CD14-positive monocyte (primary cell): Measurements from ENCODE around the gene PSMD11. TPM values are rescaled to one million over a fixed set of nuclear protein-coding genes. Genes with fewer than 3 reads are reported as not detected.

ENCODE experiments used
- DNase-seq, 3 donors: peaks; one replicate each; pipeline ENCODE4 v3.0.0-alpha.2; 2011 to 2022
- H2AFZ ChIP-seq: 2 replicates; pipeline ENCODE4 v1.6.0; 2012; ENCODE audit warnings: mild to moderate bottlenecking, low read depth, low read length, inconsistent platforms; ENCODE audit not compliant: insufficient read depth, poor library complexity, severe bottlenecking
- H3K27ac ChIP-seq, 2 donors: 1 replicate in 1 of 2; 2 replicates in 1 of 2; pipeline ENCODE4 v1.5.1; 2012 to 2013; ENCODE audit warnings: low read length in 2 of 2, control low read depth in 1 of 2, inconsistent platforms in 1 of 2, low read depth in 1 of 2, mild to moderate bottlenecking in 1 of 2
- H3K27me3 ChIP-seq, 2 donors: one replicate each; pipeline versions ENCODE4 v1.6.0 to v1.6.1; 2011 to 2013; ENCODE audit warnings: low read length in 2 of 2; ENCODE audit not compliant: control insufficient read depth in 2 of 2, insufficient read depth in 2 of 2
- H3K36me3 ChIP-seq, 2 donors: replicated peaks in 1 of 2; 1 replicate in 1 of 2; 2 replicates in 1 of 2; pipeline versions ENCODE4 v1.5.1 to v1.6.1; 2012 to 2013; ENCODE audit warnings: low read length in 2 of 2, control low read depth in 1 of 2, inconsistent platforms in 1 of 2, mild to moderate bottlenecking in 1 of 2; ENCODE audit not compliant: insufficient read depth in 2 of 2, control insufficient read depth in 1 of 2
- H3K4me1 ChIP-seq, 2 donors: 1 replicate in 1 of 2; 2 replicates in 1 of 2; pipeline versions ENCODE4 v1.5.1 to v1.6.1; 2012 to 2013; ENCODE audit warnings: low read length in 2 of 2, control low read depth in 1 of 2, inconsistent platforms in 1 of 2, mild to moderate bottlenecking in 1 of 2, moderate library complexity in 1 of 2; ENCODE audit not compliant: insufficient read depth in 2 of 2, control insufficient read depth in 1 of 2
- H3K4me2 ChIP-seq: replicated peaks from 2 replicates; pipeline ENCODE3; 2012; ENCODE audit warnings: low read length, moderate library complexity, mild to moderate bottlenecking; ENCODE audit not compliant: poor library complexity, severe bottlenecking; ENCODE audit errors: extremely low read depth
- H3K4me3 ChIP-seq, 3 experiments: fragments of 200-600 bp in 1 of 3; sonication (generic) in 1 of 3; replicated peaks in 1 of 3; 1 replicate in 2 of 3; 2 replicates in 1 of 3; pipeline ENCODE4 v1.5.1; 2011 to 2013; ENCODE audit warnings: low read length in 3 of 3, mild to moderate bottlenecking in 3 of 3, control low read depth in 2 of 3, low read depth in 2 of 3, inconsistent platforms in 1 of 3, moderate library complexity in 1 of 3
- H3K79me2 ChIP-seq: 2 replicates; pipeline ENCODE4 v1.6.0; 2012; ENCODE audit warnings: mild to moderate bottlenecking, control low read depth, inconsistent platforms, low read length, moderate library complexity; ENCODE audit not compliant: insufficient read depth
- H3K9ac ChIP-seq: 2 replicates; pipeline ENCODE4 v1.6.0; 2017; ENCODE audit warnings: low read length, mild to moderate bottlenecking; ENCODE audit not compliant: insufficient read depth, poor library complexity, severe bottlenecking
- H3K9me3 ChIP-seq, 2 donors: replicated peaks in 1 of 2; 1 replicate in 1 of 2; 2 replicates in 1 of 2; pipeline versions ENCODE4 v1.5.1 to v1.6.1; 2012 to 2013; ENCODE audit warnings: low read length in 2 of 2, control low read depth in 1 of 2; ENCODE audit not compliant: control insufficient read depth in 1 of 2, insufficient read depth in 1 of 2
- H4K20me1 ChIP-seq: 2 replicates; pipeline ENCODE4 v1.6.0; 2012; ENCODE audit warnings: mild to moderate bottlenecking, low read length, control low read depth, moderate library complexity; ENCODE audit not compliant: insufficient read depth
- H3K27ac Mint-ChIP-seq, 7 donors: one replicate each; pipeline ENCODE4 v1.8.0; 2020; ENCODE audit warnings: mild to moderate bottlenecking in 7 of 7, mixed read lengths in 7 of 7, moderate library complexity in 6 of 7, inconsistent platforms in 2 of 7
- H3K27me3 Mint-ChIP-seq, 3 donors: one replicate each; pipeline ENCODE4 v1.8.0; 2021 to 2022; ENCODE audit warnings: low read depth in 3 of 3, mild to moderate bottlenecking in 3 of 3, mixed read lengths in 3 of 3, moderate library complexity in 3 of 3, inconsistent platforms in 1 of 3
- H3K36me3 Mint-ChIP-seq, 2 donors: one replicate each; pipeline ENCODE4 v1.8.0; 2020; ENCODE audit warnings: mixed read lengths in 2 of 2, inconsistent platforms in 1 of 2, mild to moderate bottlenecking in 1 of 2
- H3K4me1 Mint-ChIP-seq: one replicate; pipeline ENCODE4 v1.8.0; 2020; ENCODE audit warnings: mild to moderate bottlenecking, mixed read lengths
- H3K4me3 Mint-ChIP-seq, 2 donors: one replicate each; pipeline ENCODE4 v1.8.0; 2020; ENCODE audit warnings: mild to moderate bottlenecking in 2 of 2, mixed read lengths in 2 of 2, moderate library complexity in 1 of 2
- H3K9me3 Mint-ChIP-seq, 7 donors: one replicate each; pipeline ENCODE4 v1.8.0; 2020 to 2022; ENCODE audit warnings: mixed read lengths in 7 of 7, mild to moderate bottlenecking in 6 of 7, moderate library complexity in 6 of 7, inconsistent platforms in 2 of 7
- CTCF ChIP-seq: fragments of 200-600 bp; IDR thresholded peaks from one replicate; pipeline ENCODE4 v1.8.0; 2022; ENCODE audit warnings: antibody characterized with exemption, mild to moderate bottlenecking
- WGBS: methylation state at CpG from one replicate; pipeline ENCODE4 v1.1.5; 2013; ENCODE audit warnings: missing lambda C conversion rate; ENCODE audit not compliant: insufficient coverage; 5-methylcytosine and 5-hydroxymethylcytosine counted together
- intact Hi-C, 2 donors: fragments of 100-400 bp; cut with micrococcal nuclease; formaldehyde crosslinking; loops; one replicate each; pipeline versions ENCODE4 v1.15.0 to v1.15.1; 2023
- polyA plus RNA-seq, 3 donors: library from polyadenylated mRNA; depleted of rRNA in 1 of 3; unstranded in 2 of 3; stranded (reverse) in 1 of 3; fragments of 300-500 nt in 2 of 3; fragments of >200 nt in 1 of 3; fragmentation: Illumina TruSeq in 2 of 3; gene quantifications; 1 replicate in 2 of 3; 2 replicates in 1 of 3; pipeline ENCODE4 v1.2.3, GENCODE V29; 2012 to 2021

PSMD11 gene
- polyA plus RNA-seq, 3 donors = 29.9 to 112 (median 91.8) TPM

- no peak for TF ChIP-seq CTCF
- H3K4me3 Mint-ChIP-seq = no peak overlapping the region
- no peak overlapping the region for H3K27ac Mint-ChIP-seq
- Histone ChIP-seq H2AFZ (no peak overlapping the region), H3K4me2 (no peak overlapping the region), H3K4me1 (peaks cover 0 to 5% of the 10 kb centered on the region in 2 donors), H3K36me3 (peaks cover 83 to 99% of the 10 kb centered on the region in 2 donors), H4K20me1 (peaks cover 8% of the 10 kb centered on the region), H3K27ac (no peak overlapping the region), H3K4me3 (no peak overlapping the region), H3K9ac (no peak overlapping the region), H3K27me3 (no peaks in the 10 kb centered on the region), H3K9me3 (no peaks in the 10 kb centered on the region), H3K79me2 (no peaks in the 10 kb centered on the region)
- 100% methylated on average over 2 of the region's 6 CpGs for WGBS
- H3K27me3 Mint-ChIP-seq = no peaks in the 10 kb centered on the region
- intact Hi-C loops = no loop called here
- no peaks in the 10 kb centered on the region for H3K4me1 Mint-ChIP-seq
- no peak for DNase-seq
- peaks cover 0 to 4% (median 0%) of the 10 kb centered on the region in 7 donors for H3K9me3 Mint-ChIP-seq
- peaks cover 82 to 96% of the 10 kb centered on the region in 2 donors for H3K36me3 Mint-ChIP-seq
These were observed 26.3 kb downstream of the PSMD11 start for GRCh38 chr17:32470405-32471167.

GRCh38 chr17:32471652-32472051, 27.3 kb downstream of the PSMD11 start:
- no peaks in the 10 kb centered on the region for H3K4me1 Mint-ChIP-seq
- H3K27me3 Mint-ChIP-seq = no peaks in the 10 kb centered on the region
- DNase-seq = no peak
- Histone ChIP-seq H3K36me3 (peaks cover 83 to 99% of the 10 kb centered on the region in 2 donors), H2AFZ (no peak overlapping the region), H3K4me2 (no peak overlapping the region), H3K27me3 (no peaks in the 10 kb centered on the region), H4K20me1 (peaks cover 8% of the 10 kb centered on the region), H3K4me1 (peaks cover 0 to 5% of the 10 kb centered on the region in 2 donors), H3K27ac (no peak overlapping the region), H3K79me2 (no peaks in the 10 kb centered on the region), H3K9ac (no peak overlapping the region), H3K9me3 (no peaks in the 10 kb centered on the region), H3K4me3 (no peak overlapping the region)
- no CpG with 5 or more reads among the region's 4 CpGs for WGBS
- peaks cover 84 to 96% of the 10 kb centered on the region in 2 donors for H3K36me3 Mint-ChIP-seq
- H3K4me3 Mint-ChIP-seq = no peak overlapping the region
- TF ChIP-seq CTCF = no peak
- H3K27ac Mint-ChIP-seq = peak overlapping the region in 1 of 7 donors; percentile 43
- H3K9me3 Mint-ChIP-seq = peaks cover 0 to 4% (median 0%) of the 10 kb centered on the region in 7 donors
- intact Hi-C loops = no loop called here
